Suprapubic skin (tissue), 4 donors: Measurements from ENCODE around the gene FBXO7. TPM values are rescaled to one million over a fixed set of nuclear protein-coding genes. Genes with fewer than 3 reads are reported as not detected.

ENCODE experiments used
- DNase-seq, 2 donors: peaks; one replicate each; pipeline ENCODE4 v3.0.0-alpha.2; 2019; ENCODE audit warnings: low spot score in 2 of 2
- H3K27ac ChIP-seq: fragments of 200-600 bp; sonication (generic); one replicate; pipeline ENCODE4 v1.5.1; 2019
- H3K27me3 ChIP-seq: fragments of 200-600 bp; sonication (generic); one replicate; pipeline ENCODE4 v1.5.1; 2019
- H3K36me3 ChIP-seq: fragments of 200-600 bp; sonication (generic); one replicate; pipeline ENCODE4 v1.5.1; 2019
- H3K4me1 ChIP-seq: fragments of 200-600 bp; sonication (generic); one replicate; pipeline ENCODE4 v1.5.1; 2019
- H3K4me3 ChIP-seq: fragments of 200-600 bp; sonication (generic); one replicate; pipeline ENCODE4 v1.5.1; 2019; ENCODE audit warnings: mild to moderate bottlenecking
- H3K9me3 ChIP-seq: fragments of 200-600 bp; sonication (generic); one replicate; pipeline ENCODE4 v1.5.1; 2019
- CTCF ChIP-seq, 2 donors: fragments of 200-600 bp in 1 of 2; fragments of 450-650 bp in 1 of 2; sonication (generic) in 1 of 2; IDR thresholded peaks; one replicate each; pipeline ENCODE4 v1.5.1; 2016 to 2019; ENCODE audit warnings: antibody characterized with exemption in 2 of 2, mild to moderate bottlenecking in 1 of 2, moderate library complexity in 1 of 2
- EP300 ChIP-seq: sonication (generic); formaldehyde crosslinking; IDR thresholded peaks from one replicate; pipeline ENCODE4 v1.6.1; 2017; ENCODE audit warnings: antibody characterized with exemption
- POLR2A ChIP-seq, 2 donors: fragments of 450-650 bp; IDR thresholded peaks; one replicate each; pipeline ENCODE4 v1.6.1; 2017; ENCODE audit warnings: antibody characterized with exemption in 2 of 2, mild to moderate bottlenecking in 2 of 2, moderate library complexity in 2 of 2
- POLR2AphosphoS5 ChIP-seq, 3 donors: sonication (generic); formaldehyde crosslinking; IDR thresholded peaks; one replicate each; pipeline ENCODE4 v1.6.1; 2017; ENCODE audit warnings: antibody characterized with exemption in 3 of 3
- WGBS: methylation state at CpG from one replicate; pipeline ENCODE4 v1.1.5; 2018; 5-methylcytosine and 5-hydroxymethylcytosine counted together
- total RNA-seq, 4 donors: library from RNA; depleted of rRNA; stranded (reverse); fragments of >200 nt; gene quantifications; one replicate each; pipeline ENCODE4 v1.1.0, GENCODE V29; 2016

The FBXO7 gene
- total RNA-seq, 4 donors from 2014 or later = 59.8 to 87.9 (median 81.8) TPM

- DNase-seq = no peak
- Histone ChIP-seq H3K36me3 (peaks cover 4% of the 10 kb centered on the region), H3K4me1 (peaks cover 37% of the 10 kb centered on the region), H3K9me3 (no peaks in the 10 kb centered on the region), H3K27ac (no peak overlapping the region), H3K4me3 (no peak overlapping the region), H3K27me3 (no peaks in the 10 kb centered on the region)
- WGBS = 91% methylated on average over 3 of the region's 3 CpGs
- TF ChIP-seq POLR2A (IDR thresholded peaks at IDR 0.05) (no peak), EP300 (no peak), CTCF (IDR thresholded peaks at IDR 0.05) (no peak), POLR2AphosphoS5 (IDR thresholded peaks at IDR 0.05) (no peak)
Measured at GRCh38 chr22:32478994-32479393, 4.4 kb downstream of the FBXO7 start.

- Histone ChIP-seq H3K4me3 (no peak overlapping the region), H3K4me1 (peaks cover 33% of the 10 kb centered on the region), H3K27me3 (no peaks in the 10 kb centered on the region), H3K36me3 (peaks cover 15% of the 10 kb centered on the region), H3K9me3 (no peaks in the 10 kb centered on the region), H3K27ac (no peak overlapping the region)
- WGBS = 94% methylated on average over 1 of the region's 1 CpG
- DNase-seq = no peak
- TF ChIP-seq POLR2A (IDR thresholded peaks at IDR 0.05) (no peak), CTCF (IDR thresholded peaks at IDR 0.05) (no peak), POLR2AphosphoS5 (IDR thresholded peaks at IDR 0.05) (no peak), EP300 (no peak)
Measured at GRCh38 chr22:32480238-32480637, 5.6 kb downstream of the FBXO7 start.

- no peaks in the 10 kb centered on the region for H3K27me3 ChIP-seq
- DNase-seq = no peak
- 57% methylated on average over 1 of the region's 1 CpG for WGBS
- H3K4me3 ChIP-seq = no peak overlapping the region
- H3K27ac ChIP-seq = no peak overlapping the region
- TF ChIP-seq EP300 (no peak), POLR2AphosphoS5 (IDR thresholded peaks at IDR 0.05) (no peak), CTCF (IDR thresholded peaks at IDR 0.05) (no peak), POLR2A (IDR thresholded peaks at IDR 0.05) (no peak)
- peaks cover 12% of the 10 kb centered on the region for H3K4me1 ChIP-seq
- H3K36me3 ChIP-seq = peaks cover 33% of the 10 kb centered on the region
- H3K9me3 ChIP-seq = no peaks in the 10 kb centered on the region
Measured at GRCh38 chr22:32482708-32483107, 8.1 kb downstream of the FBXO7 start.

- no peaks in the 10 kb centered on the region for H3K9me3 ChIP-seq
- H3K4me3 ChIP-seq = no peak overlapping the region
- H3K27ac ChIP-seq = no peak overlapping the region
- H3K36me3 ChIP-seq = peaks cover 69% of the 10 kb centered on the region
- 59% methylated on average over 3 of the region's 3 CpGs for WGBS
- no peak for TF ChIP-seq EP300
- DNase-seq = no peak
- H3K27me3 ChIP-seq = no peaks in the 10 kb centered on the region
- peaks cover 8% of the 10 kb centered on the region for H3K4me1 ChIP-seq
Measured at GRCh38 chr22:32486656-32487390, 12.2 kb downstream of the FBXO7 start.

GRCh38 chr22:32487461-32487860 lies 12.8 kb downstream of the FBXO7 start:
- Histone ChIP-seq H3K27me3 (no peaks in the 10 kb centered on the region), H3K36me3 (peaks cover 71% of the 10 kb centered on the region), H3K4me1 (peaks cover 6% of the 10 kb centered on the region), H3K4me3 (no peak overlapping the region), H3K9me3 (no peaks in the 10 kb centered on the region), H3K27ac (no peak overlapping the region)
- no peak for DNase-seq
- TF ChIP-seq POLR2A (IDR thresholded peaks at IDR 0.05) (no peak), EP300 (no peak), POLR2AphosphoS5 (IDR thresholded peaks at IDR 0.05) (no peak), CTCF (IDR thresholded peaks at IDR 0.05) (no peak)
- WGBS = 85% methylated on average over 1 of the region's 1 CpG

GRCh38 chr22:32489377-32489776 lies 14.8 kb downstream of the FBXO7 start:
- Histone ChIP-seq H3K27me3 (no peaks in the 10 kb centered on the region), H3K27ac (no peak overlapping the region), H3K9me3 (no peaks in the 10 kb centered on the region), H3K36me3 (peaks cover 82% of the 10 kb centered on the region), H3K4me3 (no peak overlapping the region), H3K4me1 (no peaks in the 10 kb centered on the region)
- TF ChIP-seq EP300 = no peak
- no peak for TF ChIP-seq POLR2AphosphoS5 (IDR thresholded peaks at IDR 0.05)
- TF ChIP-seq CTCF (IDR thresholded peaks at IDR 0.05) = no peak
- TF ChIP-seq POLR2A (IDR thresholded peaks at IDR 0.05) = no peak
- 98% methylated on average over 2 of the region's 2 CpGs for WGBS
- no peak for DNase-seq
